Testis (tissue), 3 donors: ENCODE results near the gene MYO1H. TPM values are rescaled to one million over a fixed set of nuclear protein-coding genes. Genes with fewer than 3 reads are reported as not detected.

Source experiments
- DNase-seq: peaks from one replicate; pipeline ENCODE4 v3.0.0-alpha.2; 2019
- H3K27ac ChIP-seq, 2 donors: fragments of 200-600 bp; sonication (generic); one replicate each; pipeline ENCODE4 v1.5.1; 2019
- H3K27me3 ChIP-seq: fragments of 200-600 bp; sonication (generic); one replicate; pipeline ENCODE4 v1.5.1; 2019
- H3K36me3 ChIP-seq: fragments of 200-600 bp; sonication (generic); one replicate; pipeline ENCODE4 v1.5.1; 2017; ENCODE audit warnings: low read depth; ENCODE audit errors: missing control alignments
- H3K4me1 ChIP-seq: fragments of 200-600 bp; sonication (generic); one replicate; pipeline ENCODE4 v1.5.1; 2019
- H3K4me3 ChIP-seq, 2 donors: fragments of 200-600 bp; sonication (generic); one replicate each; pipeline ENCODE4 v1.5.1; 2017 to 2019
- H3K9me3 ChIP-seq: fragments of 200-600 bp; sonication (generic); one replicate; pipeline ENCODE4 v1.5.1; 2017
- CTCF ChIP-seq, 3 experiments: fragments of 450-650 bp in 2 of 3; fragments of 200-600 bp in 1 of 3; sonication (generic) in 1 of 3; IDR thresholded peaks; one replicate each; pipeline ENCODE4 v1.5.1; 2016 to 2019; ENCODE audit warnings: antibody characterized with exemption in 3 of 3, mild to moderate bottlenecking in 2 of 3, moderate library complexity in 1 of 3
- POLR2A ChIP-seq: fragments of 450-650 bp; IDR thresholded peaks from one replicate; pipeline ENCODE4 v1.6.1; 2017; ENCODE audit warnings: antibody characterized with exemption, mild to moderate bottlenecking, moderate library complexity
- WGBS, 2 donors: methylation state at CpG; one replicate each; pipeline ENCODE4 v1.1.5; 2018; 5-methylcytosine and 5-hydroxymethylcytosine counted together
- intact Hi-C: fragments of 100-400 bp; cut with DNase I; formaldehyde crosslinking; loops from one replicate; pipeline ENCODE4 v1.15.1; 2023; ENCODE audit warnings: low total_unique reads
- polyA plus RNA-seq: library from polyadenylated mRNA; stranded (reverse); fragments of 350-450 nt; fragmentation: Illumina TruSeq; extraction: RNeasy Lipid Tissue Mini Kit (QIAGEN cat#74804); gene quantifications from one replicate; pipeline ENCODE4 v1.2.3, GENCODE V29; 2014; ENCODE audit warnings: low read depth, low replicate concordance; ENCODE audit not compliant: insufficient read depth
- total RNA-seq, 2 donors: library from RNA; depleted of rRNA; stranded (reverse); fragments of >200 nt; gene quantifications; one replicate each; pipeline ENCODE4 v1.2.3, GENCODE V29; 2016

The MYO1H gene
- total and polyA plus RNA-seq, 3 donors from 2014 or later, result 1.7 to 3.7 (median 2.9) TPM

- Histone ChIP-seq H3K4me3 (no peak overlapping the region), H3K27ac (no peak overlapping the region), H3K36me3 (no peaks in the 10 kb centered on the region), H3K9me3 (no peaks in the 10 kb centered on the region), H3K4me1 (no peaks in the 10 kb centered on the region), H3K27me3 (no peaks in the 10 kb centered on the region)
- no peak for TF ChIP-seq POLR2A
- no peak for TF ChIP-seq CTCF (IDR thresholded peaks at IDR 0.05)
- intact Hi-C loops, result no loop called here
- no peak for DNase-seq
- 79 to 86% methylated on average over 5 of the region's 5 CpGs for WGBS, 2 donors
Observed at GRCh38 chr12:109378569-109378968, 30.9 kb downstream of the MYO1H start.

GRCh38 chr12:109382031-109382430 lies 34.3 kb downstream of the MYO1H start:
- TF ChIP-seq CTCF (IDR thresholded peaks at IDR 0.05) (no peak), POLR2A (no peak)
- Histone ChIP-seq H3K27me3 (no peaks in the 10 kb centered on the region), H3K9me3 (no peaks in the 10 kb centered on the region), H3K4me3 (no peak overlapping the region), H3K27ac (no peak overlapping the region), H3K36me3 (no peaks in the 10 kb centered on the region), H3K4me1 (no peaks in the 10 kb centered on the region)
- no peak for DNase-seq
- intact Hi-C loops, result loop anchor here (10.0 kb wide), 1 partner anchor 117 kb away; no protein-coding TSS in a partner anchor

- H3K9me3 ChIP-seq, result no peaks in the 10 kb centered on the region
- 87 to 89% methylated on average over 2 of the region's 2 CpGs for WGBS, 2 donors
- H3K27ac ChIP-seq, result no peak overlapping the region
- no peak for TF ChIP-seq CTCF (IDR thresholded peaks at IDR 0.05)
- no peak for TF ChIP-seq POLR2A
- intact Hi-C loops, result loop anchor here (10.0 kb wide), 1 partner anchor 118 kb away; no protein-coding TSS in a partner anchor
- H3K36me3 ChIP-seq, result no peaks in the 10 kb centered on the region
- H3K4me1 ChIP-seq, result no peaks in the 10 kb centered on the region
- no peak for DNase-seq
- H3K4me3 ChIP-seq, result no peak overlapping the region
- H3K27me3 ChIP-seq, result no peaks in the 10 kb centered on the region
Observed at GRCh38 chr12:109383240-109383639, 35.5 kb downstream of the MYO1H start.

- H3K36me3 ChIP-seq, result no peaks in the 10 kb centered on the region
- no peak overlapping the region for H3K27ac ChIP-seq
- H3K4me1 ChIP-seq, result no peaks in the 10 kb centered on the region
- H3K4me3 ChIP-seq, result no peak overlapping the region
- intact Hi-C loops, result loop anchor here (10.0 kb wide), 1 partner anchor 121 kb away; no protein-coding TSS in a partner anchor
- peak; percentile 24 for DNase-seq
- TF ChIP-seq CTCF (IDR thresholded peaks at IDR 0.05) (peak; percentile 38 to 69 (median 55)), POLR2A (no peak)
- 43 to 46% methylated on average over 8 of the region's 8 CpGs for WGBS, 2 donors
- no peaks in the 10 kb centered on the region for H3K9me3 ChIP-seq
- no peaks in the 10 kb centered on the region for H3K27me3 ChIP-seq
Observed at GRCh38 chr12:109385339-109386058, 37.8 kb downstream of the MYO1H start.

- intact Hi-C loops, result loop anchor here (10.0 kb wide), 1 partner anchor 121 kb away; no protein-coding TSS in a partner anchor
- 57 to 68% methylated on average over 5 of the region's 5 CpGs for WGBS, 2 donors
- Histone ChIP-seq H3K36me3 (no peaks in the 10 kb centered on the region), H3K4me3 (no peak overlapping the region), H3K27ac (no peak overlapping the region), H3K27me3 (no peaks in the 10 kb centered on the region), H3K9me3 (no peaks in the 10 kb centered on the region), H3K4me1 (no peaks in the 10 kb centered on the region)
- TF ChIP-seq POLR2A, result no peak
- no peak for TF ChIP-seq CTCF (IDR thresholded peaks at IDR 0.05)
- DNase-seq, result no peak
Observed at GRCh38 chr12:109386059-109386433, 38.3 kb downstream of the MYO1H start.
